B cell (primary cell): ENCODE data around the gene ICE2. TPM values are rescaled to one million over a fixed set of nuclear protein-coding genes. Genes with fewer than 3 reads are reported as not detected.

Experiments used
- ATAC-seq: fragments of 200-7000 bp; cut with Tn5 transposase; one replicate; pipeline ENCODE4 v1.10.0; 2021; ENCODE audit warnings: low read depth, mild to moderate bottlenecking, moderate number of reproducible peaks, moderate library complexity
- CTCF ChIA-PET: fragments of 350-600 bp; sonication (Branson Sonifier 250); formaldehyde crosslinking; loops from one replicate; lab custom pipeline; 2021; ENCODE audit warnings: antibody characterized with exemption, inconsistent platforms; lab: Charles Lee
- POLR2A ChIA-PET: fragments of 350-600 bp; sonication (Branson Sonifier 250); formaldehyde crosslinking; loops from one replicate; lab custom pipeline; 2021; ENCODE audit warnings: antibody characterized with exemption; lab: Charles Lee
- DNase-seq: peaks from one replicate; pipeline ENCODE4 v3.0.0; 2013
- H2AFZ ChIP-seq: 2 replicates; pipeline ENCODE4 v1.6.1; 2012; ENCODE audit warnings: mild to moderate bottlenecking, low read depth, low read length; ENCODE audit not compliant: insufficient read depth, poor library complexity, severe bottlenecking
- H3K27ac ChIP-seq, 2 donors: 1 replicate in 1 of 2; 2 replicates in 1 of 2; pipeline ENCODE4 v1.5.1; 2012 to 2013; ENCODE audit warnings: low read length in 2 of 2, mild to moderate bottlenecking in 2 of 2, moderate library complexity in 1 of 2
- H3K27me3 ChIP-seq, 4 experiments: fragments of 200-600 bp in 1 of 4; sonication (generic) in 1 of 4; replicated peaks in 1 of 4; 1 replicate in 2 of 4; 2 replicates in 2 of 4; pipeline versions ENCODE4 v1.6.1 to v1.7.0; 2013 to 2016; ENCODE audit warnings: low read length in 3 of 4, mild to moderate bottlenecking in 2 of 4, mixed read lengths in 1 of 4, moderate library complexity in 1 of 4; ENCODE audit not compliant: insufficient read depth in 4 of 4, control insufficient read depth in 3 of 4; ENCODE audit errors: control extremely low read depth in 1 of 4
- H3K36me3 ChIP-seq, 2 experiments: replicated peaks in 1 of 2; 1 replicate in 1 of 2; 2 replicates in 1 of 2; pipeline versions ENCODE4 v1.6.1 to v1.7.1; 2013; ENCODE audit warnings: low read length in 1 of 2; ENCODE audit not compliant: insufficient read depth in 2 of 2, control insufficient read depth in 1 of 2; ENCODE audit errors: control extremely low read depth in 1 of 2, extremely low read depth in 1 of 2
- H3K4me1 ChIP-seq, 2 donors: fragments of 200-600 bp in 1 of 2; sonication (generic) in 1 of 2; 1 replicate in 1 of 2; 2 replicates in 1 of 2; pipeline versions ENCODE4 v1.5.1 to v1.6.1; 2013 to 2017; ENCODE audit warnings: low read length in 2 of 2; ENCODE audit not compliant: control insufficient read depth in 2 of 2, insufficient read depth in 2 of 2
- H3K4me2 ChIP-seq: replicated peaks from 2 replicates; pipeline ENCODE3; 2012; ENCODE audit warnings: mild to moderate bottlenecking, low read depth, low read length; ENCODE audit not compliant: poor library complexity, severe bottlenecking
- H3K4me3 ChIP-seq, 5 experiments: fragments of 200-600 bp in 1 of 5; sonication (generic) in 1 of 5; 1 replicate in 3 of 5; 2 replicates in 2 of 5; pipeline versions ENCODE4 v1.5.1 to v1.7.0; 2011 to 2016; ENCODE audit warnings: low read length in 4 of 5, mild to moderate bottlenecking in 4 of 5, low read depth in 2 of 5, control low read depth in 1 of 5, moderate library complexity in 1 of 5; ENCODE audit not compliant: insufficient read depth in 1 of 5; ENCODE audit errors: control extremely low read depth in 1 of 5, extremely low read depth in 1 of 5
- H3K79me2 ChIP-seq: fragments of 200-600 bp; sonication (generic); one replicate; pipeline ENCODE4 v1.6.0; 2016; ENCODE audit warnings: low read length; ENCODE audit not compliant: control insufficient read depth, insufficient read depth
- H3K9ac ChIP-seq: fragments of 200-600 bp; sonication (generic); 2 replicates; pipeline ENCODE4 v1.6.1; 2017; ENCODE audit warnings: mild to moderate bottlenecking, low read length, moderate library complexity
- H3K9me3 ChIP-seq, 3 donors: one replicate each; pipeline versions ENCODE4 v1.6.1 to v1.7.1; 2013; ENCODE audit warnings: low read length in 2 of 3; ENCODE audit not compliant: control insufficient read depth in 2 of 3, insufficient read depth in 1 of 3; ENCODE audit errors: control extremely low read depth in 1 of 3
- H4K20me1 ChIP-seq: 2 replicates; pipeline ENCODE4 v1.6.0; 2012; ENCODE audit warnings: mild to moderate bottlenecking, low read length; ENCODE audit not compliant: insufficient read depth, control insufficient read depth, poor library complexity, severe bottlenecking
- H3K27ac Mint-ChIP-seq: one replicate; pipeline ENCODE4 v1.8.0; 2021; ENCODE audit warnings: mixed read lengths
- H3K27me3 Mint-ChIP-seq: one replicate; pipeline ENCODE4 v1.8.0; 2021; ENCODE audit warnings: mixed read lengths
- H3K4me1 Mint-ChIP-seq: one replicate; pipeline ENCODE4 v1.8.0; 2021; ENCODE audit warnings: mixed read lengths
- H3K4me3 Mint-ChIP-seq: one replicate; pipeline ENCODE4 v1.8.0; 2021; ENCODE audit warnings: mixed read lengths
- H3K9me3 Mint-ChIP-seq: one replicate; pipeline ENCODE4 v1.8.0; 2022; ENCODE audit warnings: mixed read lengths; ENCODE audit not compliant: insufficient read depth
- CTCF ChIP-seq: fragments of 200-600 bp; IDR thresholded peaks from one replicate; pipeline ENCODE4 v1.8.0; 2022; ENCODE audit warnings: antibody characterized with exemption, mild to moderate bottlenecking
- EZH2 ChIP-seq: IDR thresholded peaks from 2 replicates; pipeline ENCODE4 v1.6.1; 2012; ENCODE audit warnings: borderline replicate concordance, low read depth, mild to moderate bottlenecking, moderate library complexity, low read length; ENCODE audit not compliant: insufficient read depth, poor library complexity, severe bottlenecking
- WGBS: methylation state at CpG from one replicate; pipeline ENCODE4 v1.1.5; 2013; ENCODE audit warnings: missing lambda C conversion rate; ENCODE audit not compliant: insufficient coverage; 5-methylcytosine and 5-hydroxymethylcytosine counted together
- intact Hi-C: fragments of 100-400 bp; cut with micrococcal nuclease; formaldehyde crosslinking; loops from one replicate; pipeline ENCODE4 v1.10.0; 2022
- polyA plus RNA-seq: library from polyadenylated mRNA; depleted of rRNA; stranded (reverse); fragments of >200 nt; gene quantifications from 2 replicates; pipeline ENCODE4 v1.2.3, GENCODE V29; 2012
- total RNA-seq, 2 donors: library from RNA; stranded (reverse); fragments of 120-200 nt in 1 of 2; gene quantifications; 1 replicate in 1 of 2; 2 replicates in 1 of 2; pipeline versions ENCODE4 v1.2.3 to v1.2.4, GENCODE V29; 2013 to 2022

Gene ICE2
- total and polyA plus RNA-seq, 2 donors (not counting 1 experiment from before 2014, with no cell fraction given) = 19.0 to 71.2 TPM

GRCh38 chr15:60370869-60371136 lies 108.1 kb downstream of the ICE2 start:
- no peaks in the 10 kb centered on the region for H3K27me3 ChIP-seq
- TF ChIP-seq EZH2 = no peak
- no peak for TF ChIP-seq CTCF
- intact Hi-C loops = no loop called here
- H4K20me1 ChIP-seq = peaks cover 5% of the 10 kb centered on the region
- H3K36me3 ChIP-seq = peaks cover 1 to 11% of the 10 kb centered on the region in 2 experiments
- ATAC-seq (no peak), DNase-seq (no peak)
- WGBS = no CpG with 5 or more reads among the region's 1 CpG
- ChIA-PET POLR2A (no interaction called here), CTCF (no interaction called here)
- H2AFZ ChIP-seq = no peak overlapping the region
- Mint-ChIP-seq H3K4me3 (no peak overlapping the region), H3K9me3 (no peaks in the 10 kb centered on the region), H3K27ac (no peak overlapping the region), H3K27me3 (no peaks in the 10 kb centered on the region), H3K4me1 (no peaks in the 10 kb centered on the region)
- no peak overlapping the region for H3K9ac ChIP-seq
- no peaks in the 10 kb centered on the region for H3K79me2 ChIP-seq
- H3K4me1 ChIP-seq = no peaks in the 10 kb centered on the region
- no peak overlapping the region for H3K4me2 ChIP-seq
- no peaks in the 10 kb centered on the region for H3K9me3 ChIP-seq
- H3K27ac ChIP-seq = no peak overlapping the region
- H3K4me3 ChIP-seq = no peak overlapping the region

GRCh38 chr15:60370105-60370868 lies 108.7 kb downstream of the ICE2 start:
- H3K4me1 Mint-ChIP-seq = no peaks in the 10 kb centered on the region
- CTCF ChIA-PET = no interaction called here
- Histone ChIP-seq H2AFZ (no peak overlapping the region), H3K9ac (no peak overlapping the region), H3K27me3 (no peaks in the 10 kb centered on the region), H3K27ac (no peak overlapping the region), H3K4me2 (no peak overlapping the region), H3K36me3 (peaks cover under 1 to 6% of the 10 kb centered on the region in 2 experiments), H3K4me3 (no peak overlapping the region), H3K4me1 (no peaks in the 10 kb centered on the region), H3K9me3 (no peaks in the 10 kb centered on the region), H4K20me1 (peaks cover 5% of the 10 kb centered on the region), H3K79me2 (no peaks in the 10 kb centered on the region)
- POLR2A ChIA-PET = no interaction called here
- 100% methylated on average over 1 of the region's 9 CpGs for WGBS
- no peaks in the 10 kb centered on the region for H3K9me3 Mint-ChIP-seq
- no peak overlapping the region for H3K27ac Mint-ChIP-seq
- ATAC-seq = no peak
- no peaks in the 10 kb centered on the region for H3K27me3 Mint-ChIP-seq
- intact Hi-C loops = no loop called here
- DNase-seq = no peak
- no peak overlapping the region for H3K4me3 Mint-ChIP-seq
- TF ChIP-seq CTCF (no peak), EZH2 (no peak)
